T-helper 17 cell (primary cell): Measurements from ENCODE around the gene KHDC1. TPM values are rescaled to one million over a fixed set of nuclear protein-coding genes. Genes with fewer than 3 reads are reported as not detected.
"Not testable (repeated sequence)": the region's sequence is repeated elsewhere in the genome, so short reads cannot be mapped to it uniquely, and the experiment has no call there.

Experiments used
- ATAC-seq: fragments of 150-1000 bp; cut with Tn5 transposase; 2 replicates; pipeline ENCODE4 v1.10.0; 2021; ENCODE audit warnings: mild to moderate bottlenecking, moderate library complexity
- DNase-seq, 3 donors: peaks; one replicate each; pipeline versions ENCODE4 v3.0.0 to v3.0.0-alpha.2; 2020 to 2021
- H3K9me3 ChIP-seq: one replicate; pipeline ENCODE4 v1.7.0; 2013; ENCODE audit warnings: low read length, mild to moderate bottlenecking; ENCODE audit not compliant: control insufficient read depth, poor library complexity, severe bottlenecking
- H3K27ac Mint-ChIP-seq: one replicate; pipeline ENCODE4 v1.8.0; 2022; ENCODE audit warnings: mild to moderate bottlenecking, moderate library complexity, mixed read lengths
- H3K27me3 Mint-ChIP-seq: one replicate; pipeline ENCODE4 v1.8.0; 2022; ENCODE audit warnings: mixed read lengths
- H3K36me3 Mint-ChIP-seq: one replicate; pipeline ENCODE4 v1.8.0; 2022; ENCODE audit warnings: low read depth, mixed read lengths
- H3K4me1 Mint-ChIP-seq: one replicate; pipeline ENCODE4 v1.8.0; 2022; ENCODE audit warnings: mild to moderate bottlenecking, mixed read lengths
- H3K4me3 Mint-ChIP-seq: one replicate; pipeline ENCODE4 v1.8.0; 2022; ENCODE audit warnings: mild to moderate bottlenecking, moderate library complexity, mixed read lengths
- total RNA-seq, 4 donors: library from RNA in 2 of 4; stranded (reverse) in 2 of 4; gene quantifications; one replicate each; pipeline ENCODE4 v1.2.3 and lab custom pipeline; 2022 to 2026

KHDC1 gene
- total RNA-seq, 2 donors from 2014 or later, result 0.52 to 3.1 TPM

DNA sequence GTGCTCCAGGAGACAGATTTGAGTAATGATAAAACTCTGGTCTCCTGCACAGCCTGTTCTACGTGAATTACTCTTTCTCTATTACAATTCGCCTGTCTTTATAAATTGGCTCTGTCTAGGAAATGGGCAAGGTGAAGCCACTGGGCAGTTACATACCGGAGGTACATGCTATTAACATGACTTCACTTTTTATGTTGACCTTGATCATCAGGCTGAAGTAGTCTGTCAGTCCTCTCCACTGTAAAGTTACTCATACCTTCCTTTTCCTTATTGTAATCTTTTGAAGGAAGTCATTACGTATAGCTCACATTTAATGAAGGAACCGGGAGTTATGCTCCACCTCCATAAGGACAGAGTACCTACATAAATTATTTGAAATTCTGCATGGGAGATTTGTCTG is 19.9 kb upstream of the KHDC1 start:
- Mint-ChIP-seq H3K4me3 (no peak overlapping the region), H3K36me3 (no peaks in the 10 kb centered on the region), H3K27me3 (no peaks in the 10 kb centered on the region), H3K27ac (peak overlapping the region; percentile 4), H3K4me1 (peaks cover 2% of the 10 kb centered on the region)
- no peaks in the 10 kb centered on the region for H3K9me3 ChIP-seq
- no peak for DNase-seq
- ATAC-seq, result no peak

DNA sequence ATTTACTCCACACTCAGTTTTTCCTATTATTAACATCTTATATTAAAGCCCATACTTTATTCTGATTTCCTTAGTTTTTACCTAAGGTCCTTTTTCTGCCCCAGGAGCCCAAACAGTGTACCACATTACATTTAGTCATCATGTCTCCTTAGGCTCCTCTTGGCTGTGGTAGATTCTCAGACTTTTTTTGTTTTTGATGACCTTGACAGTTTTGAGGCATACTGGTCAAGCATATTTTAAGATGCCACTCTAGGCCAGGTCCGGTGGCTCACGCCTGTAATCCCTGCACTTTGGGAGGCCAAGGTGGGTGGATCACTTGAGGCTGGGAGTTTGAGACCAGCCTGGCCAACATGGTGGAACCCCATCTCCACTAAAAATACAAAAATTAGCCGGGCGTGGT is 18.7 kb upstream of the KHDC1 start:
- H3K36me3 Mint-ChIP-seq, H3K27ac Mint-ChIP-seq, ATAC-seq, DNase-seq, H3K27me3 Mint-ChIP-seq, H3K9me3 ChIP-seq, H3K4me3 Mint-ChIP-seq, H3K4me1 Mint-ChIP-seq: not testable (repeated sequence)

DNA sequence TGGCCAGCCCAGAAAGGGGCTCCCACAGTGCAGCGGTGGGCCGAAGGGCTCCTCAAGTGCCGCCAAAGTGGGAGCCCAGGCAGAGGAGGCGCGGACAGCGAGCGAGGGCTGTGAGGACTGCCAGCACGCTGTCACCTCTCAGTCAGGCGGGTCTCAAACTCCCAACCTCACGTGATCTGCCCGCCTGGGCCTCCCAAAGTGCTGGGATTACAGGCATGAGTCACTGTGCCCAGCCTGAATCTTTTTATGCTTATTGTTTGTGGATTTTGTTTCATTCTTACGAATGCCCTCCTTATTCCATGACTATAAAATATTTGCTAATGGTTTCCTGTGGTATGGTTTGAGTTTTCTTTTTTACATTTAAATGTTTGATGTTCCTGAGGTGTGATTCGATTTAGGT is 6.3 kb upstream of the KHDC1 start:
- H3K4me3 Mint-ChIP-seq, H3K9me3 ChIP-seq, ATAC-seq, H3K27ac Mint-ChIP-seq, H3K36me3 Mint-ChIP-seq, DNase-seq, H3K4me1 Mint-ChIP-seq, H3K27me3 Mint-ChIP-seq: not testable (repeated sequence)

DNA sequence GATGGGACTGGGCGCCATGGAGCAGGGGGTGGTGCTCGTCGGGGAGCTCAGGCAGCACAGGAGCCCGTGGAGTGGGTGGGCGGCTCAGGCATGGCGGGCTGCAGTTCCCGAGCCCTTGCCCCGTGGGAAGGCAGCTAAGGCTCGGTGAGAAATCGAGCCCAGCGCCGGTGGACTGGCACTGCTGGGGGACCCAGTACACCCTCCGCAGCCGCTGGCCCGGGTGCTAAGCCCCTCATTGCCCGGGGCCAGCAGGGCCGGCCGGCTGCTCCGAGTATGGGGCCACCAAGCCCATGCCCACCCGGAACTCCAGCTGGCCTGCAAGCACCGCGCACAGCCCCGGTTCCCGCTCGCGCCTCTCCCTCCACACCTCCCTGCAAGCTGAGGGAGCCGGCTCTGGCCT is 5.9 kb upstream of the KHDC1 start:
- ATAC-seq, H3K27me3 Mint-ChIP-seq, H3K27ac Mint-ChIP-seq, H3K4me1 Mint-ChIP-seq, H3K36me3 Mint-ChIP-seq, DNase-seq, H3K4me3 Mint-ChIP-seq, H3K9me3 ChIP-seq: not testable (repeated sequence)

DNA sequence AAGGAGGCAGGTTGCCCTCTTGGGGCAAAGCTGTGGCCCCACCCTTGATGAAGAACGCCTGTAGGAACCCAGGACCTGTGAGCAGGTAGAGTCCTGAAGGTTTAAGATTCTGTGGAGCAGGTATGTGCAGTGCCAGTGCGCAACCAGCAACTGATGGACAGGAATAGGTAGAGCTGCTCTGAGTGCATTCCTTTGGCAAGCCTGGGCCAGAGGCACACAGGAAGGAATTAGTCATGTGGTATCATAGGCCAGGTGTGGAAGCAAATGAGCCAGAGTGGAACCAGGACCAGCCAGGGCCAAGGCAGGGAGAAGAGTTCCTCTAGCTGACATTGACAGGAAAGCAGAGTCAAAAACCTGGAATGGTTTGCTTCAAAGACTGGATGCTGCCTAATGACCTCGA is 1.4 kb upstream of the KHDC1 start:
- Mint-ChIP-seq H3K36me3 (no peaks in the 10 kb centered on the region), H3K4me1 (peaks cover 13% of the 10 kb centered on the region), H3K27me3 (no peaks in the 10 kb centered on the region), H3K27ac (no peak overlapping the region), H3K4me3 (peak overlapping the region; percentile 91)
- no peak for ATAC-seq
- no peak for DNase-seq
- H3K9me3 ChIP-seq, result no peaks in the 10 kb centered on the region

DNA sequence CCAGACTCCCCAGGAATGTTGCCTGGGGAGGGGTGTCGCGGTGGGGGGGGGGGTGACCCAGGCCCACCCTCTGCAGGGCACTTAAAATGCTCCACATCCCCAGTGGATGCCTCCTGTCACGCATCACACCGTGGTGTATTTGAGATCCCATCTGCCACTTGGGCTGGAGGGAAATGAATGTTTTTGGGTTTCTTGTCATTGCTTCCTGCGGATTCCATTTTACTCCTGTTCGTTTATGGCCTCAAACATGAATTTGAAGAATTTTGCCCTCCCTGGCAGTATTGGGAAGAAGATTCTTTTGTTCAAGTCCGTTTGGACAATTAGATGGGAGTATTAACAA is 544 bp upstream of the KHDC1 start:
- peak overlapping the region; percentile 21 for H3K27ac Mint-ChIP-seq
- ATAC-seq, result no peak
- no peak for DNase-seq

DNA sequence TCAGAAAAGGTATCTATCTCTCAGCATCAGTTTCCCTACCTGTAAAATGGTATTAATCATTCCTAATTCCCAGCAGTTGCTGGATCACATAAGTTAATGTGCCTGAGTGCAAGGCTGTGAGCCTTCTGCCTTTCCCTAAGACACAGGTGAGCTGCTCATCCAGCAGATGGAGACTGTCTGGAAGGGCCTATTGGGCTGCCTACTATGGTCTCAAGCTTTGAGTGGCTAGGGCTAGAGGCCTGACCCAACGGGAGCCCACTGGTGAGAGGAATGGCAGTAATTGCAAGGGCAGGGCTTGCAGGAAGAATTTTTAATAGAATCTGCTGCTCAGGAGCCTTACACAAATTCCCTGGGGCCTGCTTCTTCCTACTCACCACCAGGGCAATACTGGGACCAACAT is 4.3 kb downstream of the KHDC1 start:
- H3K4me1 Mint-ChIP-seq, result peaks cover 7% of the 10 kb centered on the region
- no peaks in the 10 kb centered on the region for H3K9me3 ChIP-seq
- H3K27ac Mint-ChIP-seq, result no peak overlapping the region
- H3K36me3 Mint-ChIP-seq, result no peaks in the 10 kb centered on the region
- no peaks in the 10 kb centered on the region for H3K27me3 Mint-ChIP-seq
- DNase-seq (no peak), ATAC-seq (no peak)
- H3K4me3 Mint-ChIP-seq, result no peak overlapping the region

More for the DNA sequence above, 544 bp upstream of the KHDC1 start:
- no peaks in the 10 kb centered on the region for H3K36me3 Mint-ChIP-seq
- H3K4me1 Mint-ChIP-seq, result peaks cover 13% of the 10 kb centered on the region
- peak overlapping the region; percentile 91 for H3K4me3 Mint-ChIP-seq
- no peaks in the 10 kb centered on the region for H3K9me3 ChIP-seq
- H3K27me3 Mint-ChIP-seq, result no peaks in the 10 kb centered on the region

DNA sequence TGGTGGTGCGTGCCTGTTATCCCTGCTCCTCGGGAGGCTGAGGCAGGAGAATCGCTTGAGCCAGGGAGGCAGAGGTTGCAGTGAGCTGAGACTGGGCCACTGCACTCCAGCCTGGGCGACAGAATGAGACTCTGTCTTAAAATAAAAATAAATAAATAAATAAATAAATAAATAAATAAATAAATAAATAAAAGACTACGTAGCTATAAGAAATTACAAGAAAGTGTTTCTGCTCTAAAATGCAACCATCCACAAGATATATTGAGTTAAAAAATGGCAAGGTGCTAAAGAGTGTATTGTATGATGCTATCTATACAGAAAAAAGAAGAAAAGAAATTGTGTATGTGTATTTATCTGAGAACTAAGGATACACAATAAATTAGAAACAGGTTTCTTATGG is 8.7 kb downstream of the KHDC1 start:
- not testable (repeated sequence) for ATAC-seq, H3K27ac Mint-ChIP-seq, H3K4me1 Mint-ChIP-seq, DNase-seq, H3K4me3 Mint-ChIP-seq, H3K9me3 ChIP-seq, H3K27me3 Mint-ChIP-seq, H3K36me3 Mint-ChIP-seq

DNA sequence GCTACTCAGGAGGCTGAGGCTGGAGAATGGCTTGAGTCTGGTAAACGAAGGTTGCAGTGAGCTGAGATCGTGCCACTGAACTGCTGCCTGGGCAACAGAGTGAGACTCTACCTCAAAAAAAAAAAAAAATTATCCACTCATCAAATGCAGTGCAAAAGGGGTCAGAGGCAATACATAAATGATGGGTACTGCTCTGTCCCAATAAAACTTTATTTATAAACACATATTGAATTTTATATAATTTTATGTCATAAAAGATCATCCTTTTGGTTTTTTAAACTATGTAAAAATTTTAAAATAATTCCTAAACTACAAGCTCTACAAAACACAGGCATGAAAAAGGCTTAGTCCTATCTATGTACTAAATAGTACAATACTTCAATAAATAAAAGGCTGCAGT is 10.3 kb downstream of the KHDC1 start:
- Mint-ChIP-seq H3K27me3 (no peaks in the 10 kb centered on the region), H3K4me1 (no peaks in the 10 kb centered on the region), H3K27ac (no peak overlapping the region), H3K36me3 (no peaks in the 10 kb centered on the region), H3K4me3 (no peak overlapping the region)
- no peak for DNase-seq
- ATAC-seq, result no peak
- H3K9me3 ChIP-seq, result no peaks in the 10 kb centered on the region

DNA sequence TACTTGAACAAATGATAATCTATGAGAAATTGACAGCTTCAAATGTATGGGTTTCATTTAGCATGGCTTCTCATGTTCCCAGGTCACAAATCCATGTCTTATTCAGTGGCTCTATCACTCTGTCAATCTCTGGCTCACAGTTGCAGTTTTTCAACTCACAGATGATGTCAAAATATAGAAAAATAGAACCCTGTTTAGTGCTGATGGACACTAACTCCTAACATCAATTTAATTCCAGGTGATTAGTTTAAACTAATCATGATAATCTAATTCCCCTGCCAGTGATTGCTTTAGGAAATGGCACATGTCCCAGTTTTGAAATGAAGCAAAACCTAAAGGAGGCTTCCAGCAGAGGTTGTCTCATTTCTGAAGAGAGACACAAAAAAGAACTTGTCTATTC is 13.0 kb downstream of the KHDC1 start:
- H3K36me3 Mint-ChIP-seq, result no peaks in the 10 kb centered on the region
- H3K27me3 Mint-ChIP-seq, result peaks cover 3% of the 10 kb centered on the region
- no peaks in the 10 kb centered on the region for H3K9me3 ChIP-seq
- no peak for ATAC-seq
- no peaks in the 10 kb centered on the region for H3K4me1 Mint-ChIP-seq
- DNase-seq, result no peak
- H3K27ac Mint-ChIP-seq, result no peak overlapping the region
- no peak overlapping the region for H3K4me3 Mint-ChIP-seq

DNA sequence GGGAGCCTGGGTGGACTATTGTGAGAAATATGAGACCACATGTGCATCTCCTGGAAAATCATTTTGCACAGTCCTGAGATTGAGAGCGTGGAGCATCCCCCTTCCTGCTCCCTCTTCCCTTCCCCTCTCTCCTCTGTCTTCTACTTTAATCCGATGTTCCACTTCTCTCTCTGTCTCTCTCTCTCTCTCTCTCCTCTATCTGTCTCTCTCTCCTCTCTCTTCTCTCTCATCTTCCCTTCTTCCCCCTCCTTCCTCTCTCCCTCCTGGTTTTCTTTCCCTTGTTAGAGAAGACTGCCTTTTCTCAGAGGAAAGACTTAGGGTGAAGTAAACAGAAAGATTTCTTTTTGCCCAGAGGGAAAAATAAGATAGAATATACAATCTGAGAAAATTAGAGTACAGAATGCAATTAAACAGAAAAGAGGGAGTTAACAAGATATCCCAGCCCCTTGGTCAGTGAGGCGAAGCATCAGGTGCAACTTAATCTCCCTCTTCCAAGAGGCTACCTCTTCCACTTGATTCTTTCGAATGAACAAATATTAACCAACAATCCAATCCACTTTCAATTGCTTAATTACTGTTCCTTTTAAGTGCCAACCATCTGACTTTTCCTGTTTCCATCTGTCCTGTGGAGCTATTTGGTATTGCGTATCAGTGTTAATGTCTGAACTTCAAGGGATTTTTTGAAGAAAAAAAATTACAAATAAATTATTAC is 14.6 kb downstream of the KHDC1 start:
- Mint-ChIP-seq H3K4me3 (no peak overlapping the region), H3K36me3 (no peaks in the 10 kb centered on the region), H3K27ac (no peak overlapping the region), H3K27me3 (peaks cover 7% of the 10 kb centered on the region), H3K4me1 (no peaks in the 10 kb centered on the region)
- ATAC-seq (no peak), DNase-seq (no peak)
- H3K9me3 ChIP-seq, result no peaks in the 10 kb centered on the region

DNA sequence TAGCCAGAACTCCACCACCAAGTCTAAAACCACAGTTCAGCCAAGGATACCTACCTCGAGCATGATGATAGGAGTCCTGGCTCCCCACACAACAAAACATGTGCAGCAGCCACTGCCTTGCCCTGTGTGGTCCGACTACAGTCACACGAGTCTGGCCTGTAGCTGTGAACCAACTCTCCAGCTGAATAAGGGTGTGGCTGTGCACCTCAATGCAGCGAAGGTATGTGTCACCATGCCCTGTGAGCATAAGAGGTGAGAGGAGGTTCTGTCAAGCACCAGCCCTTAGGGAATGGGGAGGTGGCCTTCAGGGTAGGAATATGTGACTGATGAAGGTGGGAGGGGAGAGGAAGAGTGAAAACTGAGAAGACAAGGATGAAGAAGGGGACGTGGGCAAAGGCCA is 21.0 kb downstream of the KHDC1 start:
- H3K9me3 ChIP-seq, result no peaks in the 10 kb centered on the region
- Mint-ChIP-seq H3K4me3 (no peak overlapping the region), H3K36me3 (peaks cover 2% of the 10 kb centered on the region), H3K27me3 (peaks cover 25% of the 10 kb centered on the region), H3K27ac (no peak overlapping the region), H3K4me1 (no peaks in the 10 kb centered on the region)
- no peak for DNase-seq
- ATAC-seq, result no peak

DNA sequence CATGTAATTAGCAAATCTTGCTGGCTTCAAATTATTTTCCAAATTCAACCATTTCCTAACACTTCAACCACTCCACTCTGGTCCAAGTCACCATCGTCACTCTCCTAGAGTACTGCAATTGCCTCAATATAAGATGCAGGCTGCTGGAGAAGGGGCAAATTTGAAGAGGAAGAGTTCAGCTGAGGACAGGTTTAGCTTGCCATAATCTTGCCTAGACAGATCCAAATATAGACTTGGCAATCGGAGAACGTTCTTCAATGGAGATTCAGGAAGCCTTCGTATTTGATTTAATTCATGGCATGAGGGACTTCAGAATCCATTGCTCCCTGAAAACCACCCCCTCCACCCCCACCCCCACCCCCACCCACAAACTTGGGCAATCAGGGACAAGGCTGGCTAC is 22.3 kb downstream of the KHDC1 start:
- no peak for DNase-seq
- H3K9me3 ChIP-seq, result no peaks in the 10 kb centered on the region
- Mint-ChIP-seq H3K27ac (no peak overlapping the region), H3K27me3 (peaks cover 25% of the 10 kb centered on the region), H3K36me3 (peaks cover 2% of the 10 kb centered on the region), H3K4me1 (no peaks in the 10 kb centered on the region), H3K4me3 (no peak overlapping the region)
- no peak for ATAC-seq

DNA sequence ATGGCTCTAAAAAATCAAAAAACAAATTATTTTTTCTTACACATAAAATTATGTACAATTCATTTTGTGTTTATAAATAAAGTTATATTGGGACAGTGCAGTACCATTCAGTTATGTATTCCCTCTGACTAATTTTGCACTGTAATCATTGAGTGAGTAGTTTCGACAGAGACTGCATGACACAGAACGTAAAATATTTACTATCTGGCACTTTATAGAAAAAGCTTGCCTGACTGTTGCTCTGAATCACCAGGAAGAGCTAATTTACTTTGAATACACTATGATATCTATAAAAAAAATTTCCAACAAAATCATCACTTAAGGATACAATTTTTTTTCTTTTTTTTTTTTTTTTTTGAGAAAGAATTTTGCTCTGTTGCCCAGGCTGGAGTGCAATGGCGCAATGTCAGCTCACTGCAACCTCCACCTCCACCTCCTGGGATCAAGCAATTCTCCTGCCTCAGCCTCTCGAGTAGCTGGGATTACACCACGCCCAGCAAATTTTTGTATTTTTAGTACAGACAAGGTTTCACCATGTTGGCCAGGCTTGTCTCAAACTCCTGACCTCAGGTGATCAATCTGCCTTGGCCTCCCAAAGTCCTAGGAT is 26.7 kb downstream of the KHDC1 start:
- Mint-ChIP-seq H3K4me3 (no peak overlapping the region), H3K27me3 (no peaks in the 10 kb centered on the region), H3K4me1 (no peaks in the 10 kb centered on the region), H3K36me3 (no peaks in the 10 kb centered on the region), H3K27ac (no peak overlapping the region)
- ATAC-seq (no peak), DNase-seq (no peak)
- no peaks in the 10 kb centered on the region for H3K9me3 ChIP-seq
